Measurements from ENCODE around the gene GPHA2. TPM values are rescaled to one million over a fixed set of nuclear protein-coding genes. Genes with fewer than 3 reads are reported as not detected.

GPHA2 gene
- total and polyA plus RNA-seq, 7 donors, result not detected

DNA sequence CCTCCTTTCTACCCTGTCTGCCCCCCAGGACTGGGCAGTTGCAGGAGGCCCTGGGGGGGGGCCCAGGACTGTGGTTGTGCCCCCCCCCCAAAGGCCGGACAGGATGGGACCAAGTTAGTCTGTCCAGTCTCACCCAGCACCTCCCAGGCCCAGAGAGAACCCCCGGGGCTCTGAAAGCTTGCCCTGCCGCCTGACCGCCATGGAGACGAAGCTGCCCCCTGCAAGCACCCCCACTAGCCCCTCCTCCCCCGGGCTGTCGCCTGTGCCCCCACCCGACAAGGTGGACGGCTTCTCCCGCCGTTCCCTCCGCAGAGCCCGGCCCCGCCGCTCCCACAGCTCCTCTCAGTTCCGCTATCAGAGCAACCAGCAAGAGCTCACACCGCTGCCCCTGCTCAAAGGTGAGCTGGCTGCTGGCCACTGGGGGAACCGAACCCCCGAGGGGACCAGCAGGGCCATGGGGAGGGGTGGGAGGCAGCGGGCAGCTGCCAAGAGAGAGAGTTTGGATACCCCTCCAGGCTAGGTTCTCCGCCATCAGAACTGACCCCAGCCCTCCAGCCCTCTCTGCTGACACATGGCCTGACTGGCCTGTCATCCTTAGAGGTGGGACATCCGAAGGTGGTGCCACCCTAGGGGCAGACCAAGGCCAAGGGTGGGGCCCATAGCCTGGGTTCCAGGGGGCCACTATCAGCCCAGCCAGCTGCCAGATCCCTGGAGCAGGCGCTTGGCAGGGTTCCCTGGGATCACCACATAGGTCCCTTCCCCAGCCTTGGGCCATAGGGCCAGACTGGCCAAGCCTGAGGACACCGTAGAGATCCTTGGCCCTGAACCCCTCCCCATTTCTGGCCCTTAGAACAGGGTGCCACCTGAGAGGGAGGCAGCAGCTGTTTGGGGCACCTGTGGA is 9.9 kb downstream of the GPHA2 start:
- no peak for ATAC-seq
- 53 to 70% (median 63%) methylated on average over 13 to 24 of the region's 24 CpGs for WGBS, 3 donors
- intact Hi-C loops (cut with DNase I), result loop anchor here in 1 of 2 donors (5.0 kb wide), 2 partner anchors 87 to 102 kb away; partner anchors contain the start of genes ARL2 and SNX15
- DNase-seq, result peak in 1 of 2 donors; percentile 56
- H3K27me3 ChIP-seq (ENCODE audit: insufficient read depth in 3 of 3, low read length in 2 of 3), result no peaks in the 10 kb centered on the region
- no peak overlapping the region for H3K27ac ChIP-seq
- no peak for TF ChIP-seq CTCF (IDR thresholded peaks at IDR 0.05)
- no peaks in the 10 kb centered on the region for H3K9me3 ChIP-seq
- peaks cover 2 to 45% of the 10 kb centered on the region in 2 donors for H3K36me3 ChIP-seq (ENCODE audit: insufficient read depth in 1 of 2, low read depth in 1 of 2)
- peaks cover 17% of the 10 kb centered on the region for H3K4me1 ChIP-seq
- peak overlapping the region; percentile 99 for H3K4me3 ChIP-seq

- intact Hi-C loops (cut with DNase I), result loop anchor here in 1 of 2 donors (5.0 kb wide), 2 partner anchors 87 to 102 kb away; partner anchors contain the start of genes ARL2 and SNX15
- peaks cover 17% of the 10 kb centered on the region for H3K4me1 ChIP-seq
- peaks cover 2 to 37% of the 10 kb centered on the region in 2 donors for H3K36me3 ChIP-seq (ENCODE audit: insufficient read depth in 1 of 2, low read depth in 1 of 2)
- 0 to 1% (median 0%) methylated on average over 22 to 24 of the region's 24 CpGs for WGBS, 3 donors
- peak overlapping the region; percentile 99 for H3K4me3 ChIP-seq
- no peaks in the 10 kb centered on the region for H3K9me3 ChIP-seq
- peak overlapping the region; percentile 97 for H3K27ac ChIP-seq
- DNase-seq, result peak in 1 of 2 donors; percentile 58
- H3K27me3 ChIP-seq (ENCODE audit: insufficient read depth in 3 of 3, low read length in 2 of 3), result no peaks in the 10 kb centered on the region
- peak in 2 of 4 donors; percentile 4 to 6 for ATAC-seq
- TF ChIP-seq CTCF (IDR thresholded peaks at IDR 0.05), result no peak
These were observed 10.8 kb downstream of the GPHA2 start for GRCh38 chr11:64924910-64925284.

- H3K27me3 ChIP-seq (ENCODE audit: insufficient read depth in 3 of 3, low read length in 2 of 3), result no peaks in the 10 kb centered on the region
- ATAC-seq (peak; percentile 96 to 97 (median 97)), DNase-seq (peak; percentile 95 to 96)
- intact Hi-C loops (cut with DNase I), result no loop called here
- 0 to 1% (median 1%) methylated on average over 35 to 47 of the region's 47 CpGs for WGBS, 3 donors
- H3K4me1 ChIP-seq, result peaks cover 17% of the 10 kb centered on the region
- no peak for TF ChIP-seq CTCF (IDR thresholded peaks at IDR 0.05)
- H3K4me3 ChIP-seq, result peak within 1 kb of the TSS; percentile 99
- H3K36me3 ChIP-seq (ENCODE audit: insufficient read depth in 1 of 2, low read depth in 1 of 2), result peaks cover 2 to 30% of the 10 kb centered on the region in 2 donors
- peak within 1 kb of the TSS; percentile 97 for H3K27ac ChIP-seq
- no peaks in the 10 kb centered on the region for H3K9me3 ChIP-seq
These were observed 11.5 kb downstream of the GPHA2 start, which contains the start of gene PPP2R5B for GRCh38 chr11:64923944-64924909. PPP2R5B (plus strand) TSS chr11:64924689; CDS start chr11:64925735, 1,046 bp downstream.

- H3K9me3 ChIP-seq, result no peaks in the 10 kb centered on the region
- no peaks in the 10 kb centered on the region for H3K27me3 ChIP-seq (ENCODE audit: insufficient read depth in 3 of 3, low read length in 2 of 3)
- ATAC-seq (no peak), DNase-seq (no peak)
- intact Hi-C loops (cut with DNase I), result no loop called here
- H3K4me1 ChIP-seq, result peaks cover 25% of the 10 kb centered on the region
- WGBS, 3 donors, result 76 to 89% (median 85%) methylated on average over 11 of the region's 11 CpGs
- H3K36me3 ChIP-seq (ENCODE audit: insufficient read depth in 1 of 2, low read depth in 1 of 2), result peaks cover 0 to 20% of the 10 kb centered on the region in 2 donors
- TF ChIP-seq CTCF (IDR thresholded peaks at IDR 0.05), result no peak
- peak overlapping the region; percentile 97 for H3K27ac ChIP-seq
- peak overlapping the region; percentile 99 for H3K4me3 ChIP-seq
These were observed 12.5 kb downstream of the GPHA2 start for GRCh38 chr11:64923151-64923661.

Measured in psoas muscle (tissue), 8 donors.